H9 (cell line): Measurements from ENCODE around the gene ELAVL1. TPM values are rescaled to one million over a fixed set of nuclear protein-coding genes. Genes with fewer than 3 reads are reported as not detected.

Experiments
- DNase-seq: peaks from one replicate; pipeline ENCODE4 v3.0.0-alpha.2; 2017
- H2AFZ ChIP-seq: one replicate; pipeline ENCODE4 v1.6.1; 2013; ENCODE audit warnings: mild to moderate bottlenecking, low read length, control low read depth, moderate library complexity
- H2AK5ac ChIP-seq: 2 replicates; pipeline ENCODE4 v1.6.1; 2013; ENCODE audit warnings: low read length, control low read depth, mixed read lengths; ENCODE audit not compliant: insufficient read length
- H2BK120ac ChIP-seq: one replicate; pipeline ENCODE4 v1.6.1; 2013; ENCODE audit warnings: low read depth, mild to moderate bottlenecking, low read length, control low read depth, inconsistent platforms; ENCODE audit not compliant: poor library complexity, severe bottlenecking
- H2BK12ac ChIP-seq: 2 replicates; pipeline ENCODE4 v1.6.1; 2013; ENCODE audit warnings: low read length, control low read depth, mixed read lengths, low read depth; ENCODE audit not compliant: insufficient read length
- H2BK15ac ChIP-seq: 2 replicates; pipeline ENCODE4 v1.6.1; 2013; ENCODE audit warnings: low read depth, low read length, control low read depth
- H2BK20ac ChIP-seq: one replicate; pipeline ENCODE4 v1.6.1; 2013; ENCODE audit warnings: low read depth, mild to moderate bottlenecking, low read length, control low read depth, inconsistent platforms; ENCODE audit not compliant: poor library complexity, severe bottlenecking
- H2BK5ac ChIP-seq: 2 replicates; pipeline ENCODE4 v1.6.1; 2013; ENCODE audit warnings: low read length, control low read depth, mixed read lengths; ENCODE audit not compliant: insufficient read length
- H3K14ac ChIP-seq: 2 replicates; pipeline ENCODE4 v1.6.1; 2013; ENCODE audit warnings: low read length, control low read depth; ENCODE audit not compliant: insufficient read depth
- H3K18ac ChIP-seq: 2 replicates; pipeline ENCODE4 v1.6.1; 2013; ENCODE audit warnings: low read depth, mild to moderate bottlenecking, mixed read lengths, low read length, control low read depth; ENCODE audit not compliant: insufficient read length
- H3K23ac ChIP-seq: 2 replicates; pipeline ENCODE4 v1.6.1; 2013; ENCODE audit warnings: low read length, control low read depth, mixed read lengths, low read depth; ENCODE audit not compliant: insufficient read length
- H3K23me2 ChIP-seq: 2 replicates; pipeline ENCODE4 v1.6.1; 2013; ENCODE audit warnings: low read depth, mild to moderate bottlenecking, mixed read lengths, low read length, control low read depth; ENCODE audit not compliant: insufficient read length, poor library complexity, severe bottlenecking
- H3K27ac ChIP-seq: 2 replicates; pipeline ENCODE4 v1.5.1; 2013; ENCODE audit warnings: low read length, control low read depth, mixed read lengths, low read depth; ENCODE audit not compliant: insufficient read length
- H3K27me3 ChIP-seq: 2 replicates; pipeline ENCODE4 v1.6.1; 2013; ENCODE audit warnings: low read length, control low read depth, inconsistent platforms; ENCODE audit not compliant: insufficient read depth
- H3K4ac ChIP-seq: 2 replicates; pipeline ENCODE4 v1.6.1; 2013; ENCODE audit warnings: low read depth, mild to moderate bottlenecking, control low read depth, inconsistent platforms, low read length, moderate library complexity
- H3K4me1 ChIP-seq: 2 replicates; pipeline ENCODE4 v1.6.1; 2013; ENCODE audit warnings: low read length, control low read depth, inconsistent platforms; ENCODE audit not compliant: insufficient read depth
- H3K4me2 ChIP-seq: 2 replicates; pipeline ENCODE4 v1.6.1; 2013; ENCODE audit warnings: low read length, control low read depth, mixed read lengths; ENCODE audit not compliant: insufficient read length, insufficient read depth
- H3K56ac ChIP-seq: 2 replicates; pipeline ENCODE4 v1.6.1; 2013; ENCODE audit warnings: low read depth, mild to moderate bottlenecking, mixed read lengths, low read length, control low read depth; ENCODE audit not compliant: insufficient read length
- H3K79me1 ChIP-seq: 2 replicates; pipeline ENCODE4 v1.6.1; 2013; ENCODE audit warnings: low read depth, mild to moderate bottlenecking, moderate library complexity, low read length, control low read depth, inconsistent platforms; ENCODE audit not compliant: insufficient read depth, poor library complexity, severe bottlenecking
- H3K79me2 ChIP-seq: 2 replicates; pipeline ENCODE4 v1.6.1; 2013; ENCODE audit warnings: low read length, control low read depth, inconsistent platforms; ENCODE audit not compliant: insufficient read depth
- H3K9ac ChIP-seq: 2 replicates; pipeline ENCODE4 v1.6.1; 2013; ENCODE audit warnings: low read length, control low read depth, mixed read lengths; ENCODE audit not compliant: insufficient read length; ENCODE audit errors: extremely low read depth
- H3K9me3 ChIP-seq: one replicate; pipeline ENCODE4 v1.6.1; 2013; ENCODE audit warnings: low read depth, low read length, inconsistent platforms; ENCODE audit not compliant: control insufficient read depth
- H3T11ph ChIP-seq: one replicate; pipeline ENCODE4 v1.6.1; 2013; ENCODE audit warnings: mild to moderate bottlenecking, low read length, control low read depth, inconsistent platforms
- H4K20me1 ChIP-seq: one replicate; pipeline ENCODE4 v1.6.1; 2013; ENCODE audit not compliant: control insufficient read depth, insufficient read length, insufficient read depth
- H4K5ac ChIP-seq: 2 replicates; pipeline ENCODE4 v1.6.1; 2013; ENCODE audit warnings: low read depth, mild to moderate bottlenecking, mixed read lengths, low read length, control low read depth; ENCODE audit not compliant: insufficient read length
- H4K8ac ChIP-seq: replicated peaks from 2 replicates; pipeline ENCODE4 v1.6.1; 2013; ENCODE audit warnings: low read length, control low read depth, mixed read lengths, low read depth; ENCODE audit not compliant: insufficient read length
- H4K91ac ChIP-seq: 2 replicates; pipeline ENCODE4 v1.6.1; 2013; ENCODE audit warnings: low read depth, mild to moderate bottlenecking, moderate library complexity, mixed read lengths, low read length, control low read depth; ENCODE audit not compliant: insufficient read length
- H3K27ac Mint-ChIP-seq, 3 experiments: 2 replicates in 2 of 3; 3 replicates in 1 of 3; pipeline ENCODE4 v1.8.0; 2020 to 2021; ENCODE audit warnings: mixed read lengths in 3 of 3, mild to moderate bottlenecking in 1 of 3, moderate library complexity in 1 of 3
- H3K27me3 Mint-ChIP-seq: 2 replicates; pipeline ENCODE4 v1.8.0; 2021; ENCODE audit warnings: low read depth, mild to moderate bottlenecking, moderate library complexity, mixed read lengths
- H3K36me3 Mint-ChIP-seq, 3 experiments: 2 replicates in 2 of 3; 3 replicates in 1 of 3; pipeline ENCODE4 v1.8.0; 2020 to 2021; ENCODE audit warnings: low read depth in 3 of 3, mixed read lengths in 3 of 3; ENCODE audit not compliant: insufficient read depth in 1 of 3
- H3K4me1 Mint-ChIP-seq, 2 experiments: 2 replicates each; pipeline ENCODE4 v1.8.0; 2020; ENCODE audit warnings: mixed read lengths in 2 of 2
- H3K4me3 Mint-ChIP-seq, 2 experiments: 2 replicates in 1 of 2; 3 replicates in 1 of 2; pipeline ENCODE4 v1.8.0; 2020 to 2021; ENCODE audit warnings: mild to moderate bottlenecking in 2 of 2, mixed read lengths in 2 of 2, moderate library complexity in 1 of 2
- H3K9me3 Mint-ChIP-seq, 2 experiments: 2 replicates in 1 of 2; 3 replicates in 1 of 2; pipeline ENCODE4 v1.8.0; 2020; ENCODE audit warnings: mild to moderate bottlenecking in 2 of 2, mixed read lengths in 2 of 2, moderate library complexity in 1 of 2
- WGBS: extraction: QIAGEN DNeasy Blood & Tissue Kit; methylation state at CpG from one replicate; pipeline ENCODE4 v1.1.7; 2013; ENCODE audit warnings: missing lambda C conversion rate, low lambda C conversion rate, mixed read lengths; ENCODE audit not compliant: insufficient read length; ENCODE audit errors: extremely low coverage; 5-methylcytosine and 5-hydroxymethylcytosine counted together
- total RNA-seq: library from RNA; stranded (reverse); gene quantifications from 2 replicates; pipeline ENCODE4 v1.2.1, GENCODE V29; 2021
- TF ChIP-seq, protein P1 (sequence below): fragments of 200-600 bp; sonication (generic); conservative IDR thresholded peaks from 3 replicates; pipeline ENCODE4 v1.8.0; 2021; ENCODE audit warnings: antibody characterized with exemption, mild to moderate bottlenecking

ELAVL1 gene
- total RNA-seq, 1 experiment from 2014 or later, result 149 TPM

DNA sequence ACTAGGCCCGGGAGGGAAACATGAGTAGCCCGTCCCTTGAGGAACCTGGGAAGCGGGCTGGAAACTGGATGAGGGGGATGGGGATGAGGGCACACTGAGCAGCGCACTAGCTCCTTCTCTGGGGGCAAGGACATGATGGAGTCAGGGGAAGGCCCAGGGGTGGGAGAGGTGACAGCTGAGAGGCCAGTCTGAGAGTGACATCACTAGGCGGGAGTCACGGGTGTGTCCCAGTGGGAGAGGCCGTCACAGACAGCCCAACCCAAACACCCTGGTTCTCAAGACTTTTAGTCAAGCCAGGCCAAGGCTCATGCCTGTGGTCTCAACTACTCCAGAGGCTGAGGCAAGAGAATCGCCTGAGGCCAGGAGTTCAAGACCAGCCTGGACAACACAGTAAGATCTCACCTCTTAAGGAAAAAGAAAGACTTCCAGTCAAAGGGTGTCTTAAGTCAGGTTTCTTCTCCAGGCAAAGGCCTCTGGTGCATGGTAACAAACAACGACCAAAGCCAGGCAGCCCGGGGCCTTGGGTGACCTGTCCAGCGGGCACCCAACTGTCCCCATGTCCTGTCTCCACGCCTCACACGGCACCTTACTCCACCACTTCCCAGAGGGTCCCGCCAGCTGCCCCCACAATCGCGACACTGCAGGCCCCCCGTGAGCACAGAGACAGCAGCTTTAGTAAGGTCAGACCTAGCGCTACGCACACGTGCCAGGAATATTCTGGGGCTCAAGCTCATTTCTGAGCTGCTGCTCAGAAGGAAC is 36.5 kb downstream of the ELAVL1 start:
- Histone ChIP-seq H3K79me2 (no peaks in the 10 kb centered on the region), H3K56ac (no peak overlapping the region), H3K14ac (no peak overlapping the region; the same call in 1 of the 2 replicates), H2BK5ac (no peak overlapping the region), H3K23ac (no peak overlapping the region), H2BK120ac (no peak overlapping the region), H2BK20ac (no peak overlapping the region), H3K27me3 (no peaks in the 10 kb centered on the region), H2BK12ac (no peak overlapping the region), H2BK15ac (no peak overlapping the region), H3K4me1 (no peaks in the 10 kb centered on the region), H3K4ac (no peak overlapping the region), H4K91ac (no peak overlapping the region), H2AK5ac (no peak overlapping the region), H4K20me1 (no peaks in the 10 kb centered on the region), H3K18ac (no peak overlapping the region), H4K8ac (no peak overlapping the region), H3K9ac (no peak overlapping the region), H3K23me2 (no peaks in the 10 kb centered on the region), H3K4me2 (no peak overlapping the region), H3K9me3 (no peaks in the 10 kb centered on the region), H3T11ph (no peak overlapping the region), H3K27ac (no peak overlapping the region), H4K5ac (no peak overlapping the region), H2AFZ (no peak overlapping the region), H3K79me1 (no peaks in the 10 kb centered on the region)
- H3K27me3 Mint-ChIP-seq, result no peaks in the 10 kb centered on the region
- H3K9me3 Mint-ChIP-seq, result no peaks in the 10 kb centered on the region
- no peak for DNase-seq
- peak overlapping the region; percentile 80 to 95 (median 92); a peak in 5 of 7 replicates for H3K27ac Mint-ChIP-seq
- TF ChIP-seq, protein P1, sequence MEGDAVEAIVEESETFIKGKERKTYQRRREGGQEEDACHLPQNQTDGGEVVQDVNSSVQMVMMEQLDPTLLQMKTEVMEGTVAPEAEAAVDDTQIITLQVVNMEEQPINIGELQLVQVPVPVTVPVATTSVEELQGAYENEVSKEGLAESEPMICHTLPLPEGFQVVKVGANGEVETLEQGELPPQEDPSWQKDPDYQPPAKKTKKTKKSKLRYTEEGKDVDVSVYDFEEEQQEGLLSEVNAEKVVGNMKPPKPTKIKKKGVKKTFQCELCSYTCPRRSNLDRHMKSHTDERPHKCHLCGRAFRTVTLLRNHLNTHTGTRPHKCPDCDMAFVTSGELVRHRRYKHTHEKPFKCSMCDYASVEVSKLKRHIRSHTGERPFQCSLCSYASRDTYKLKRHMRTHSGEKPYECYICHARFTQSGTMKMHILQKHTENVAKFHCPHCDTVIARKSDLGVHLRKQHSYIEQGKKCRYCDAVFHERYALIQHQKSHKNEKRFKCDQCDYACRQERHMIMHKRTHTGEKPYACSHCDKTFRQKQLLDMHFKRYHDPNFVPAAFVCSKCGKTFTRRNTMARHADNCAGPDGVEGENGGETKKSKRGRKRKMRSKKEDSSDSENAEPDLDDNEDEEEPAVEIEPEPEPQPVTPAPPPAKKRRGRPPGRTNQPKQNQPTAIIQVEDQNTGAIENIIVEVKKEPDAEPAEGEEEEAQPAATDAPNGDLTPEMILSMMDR, result no peak
- H3K36me3 Mint-ChIP-seq, result peaks cover 34 to 81% (median 61%) of the 10 kb centered on the region in 3 experiments
- peaks cover 17 to 23% of the 10 kb centered on the region in 2 experiments for H3K4me1 Mint-ChIP-seq
- no CpG with 5 or more reads among the region's 20 CpGs for WGBS
- peak overlapping the region in 1 of 2 experiments; percentile 28; a peak in 1 of 5 replicates for H3K4me3 Mint-ChIP-seq
